Right lobe of liver (tissue), 4 donors: Measurements from ENCODE around the gene CCN2.

Experiments
- POLR2A ChIP-seq: fragments of 450-650 bp; IDR thresholded peaks from one replicate; pipeline ENCODE4 v1.6.1; 2017; ENCODE audit warnings: antibody characterized with exemption, mild to moderate bottlenecking
- TF ChIP-seq, protein P1 (sequence below), 4 donors: fragments of 200-600 bp in 3 of 4; fragments of 450-650 bp in 1 of 4; IDR thresholded peaks; one replicate each; pipeline versions ENCODE4 v1.5.1 to v1.8.0; 2016 to 2022; ENCODE audit warnings: antibody characterized with exemption in 4 of 4, mild to moderate bottlenecking in 2 of 4
- donor health status: DM: no; HTN: no; CAD: no.
- donor health status: DM: no; HTN: no; CAD: no.
- donor health status: DM: no; HTN: yes; CAD: no.

DNA sequence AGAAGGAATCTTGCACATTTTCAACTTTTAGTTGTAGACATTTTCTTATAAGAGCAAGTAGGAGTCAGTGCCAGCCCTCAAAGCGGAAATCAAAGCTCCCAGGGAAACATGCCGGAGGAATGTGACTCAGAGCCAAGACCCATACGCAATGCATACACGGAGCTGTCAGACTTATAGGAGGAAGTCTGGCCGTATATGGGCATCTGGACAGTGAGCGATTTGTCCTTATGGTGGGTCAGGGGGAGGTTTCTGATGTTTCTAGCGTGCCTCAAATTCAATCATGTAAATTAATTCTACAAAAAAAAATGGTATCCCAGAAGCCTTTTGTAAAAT is 3.6 kb upstream of the CCN2 start:
- TF ChIP-seq, protein P1, sequence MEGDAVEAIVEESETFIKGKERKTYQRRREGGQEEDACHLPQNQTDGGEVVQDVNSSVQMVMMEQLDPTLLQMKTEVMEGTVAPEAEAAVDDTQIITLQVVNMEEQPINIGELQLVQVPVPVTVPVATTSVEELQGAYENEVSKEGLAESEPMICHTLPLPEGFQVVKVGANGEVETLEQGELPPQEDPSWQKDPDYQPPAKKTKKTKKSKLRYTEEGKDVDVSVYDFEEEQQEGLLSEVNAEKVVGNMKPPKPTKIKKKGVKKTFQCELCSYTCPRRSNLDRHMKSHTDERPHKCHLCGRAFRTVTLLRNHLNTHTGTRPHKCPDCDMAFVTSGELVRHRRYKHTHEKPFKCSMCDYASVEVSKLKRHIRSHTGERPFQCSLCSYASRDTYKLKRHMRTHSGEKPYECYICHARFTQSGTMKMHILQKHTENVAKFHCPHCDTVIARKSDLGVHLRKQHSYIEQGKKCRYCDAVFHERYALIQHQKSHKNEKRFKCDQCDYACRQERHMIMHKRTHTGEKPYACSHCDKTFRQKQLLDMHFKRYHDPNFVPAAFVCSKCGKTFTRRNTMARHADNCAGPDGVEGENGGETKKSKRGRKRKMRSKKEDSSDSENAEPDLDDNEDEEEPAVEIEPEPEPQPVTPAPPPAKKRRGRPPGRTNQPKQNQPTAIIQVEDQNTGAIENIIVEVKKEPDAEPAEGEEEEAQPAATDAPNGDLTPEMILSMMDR (IDR thresholded peaks at IDR 0.05): no peak
- no peak for TF ChIP-seq POLR2A
